ENCODE measurements around the gene GPR27. TPM values are rescaled to one million over a fixed set of nuclear protein-coding genes. Genes with fewer than 3 reads are reported as not detected.

The GPR27 gene
- total and polyA plus RNA-seq, 4 donors: 0.59 to 7.7 (median 3.2) TPM

- WGBS, 2 donors: 92 to 94% methylated on average over 3 of the region's 3 CpGs
- no peaks in the 10 kb centered on the region for H3K9me3 ChIP-seq (ENCODE audit: control insufficient read depth in 4 of 4, insufficient read depth in 3 of 4, low read length in 3 of 4)
- no peaks in the 10 kb centered on the region for H3K4me1 ChIP-seq (ENCODE audit: control insufficient read depth in 5 of 5, insufficient read depth in 5 of 5, low read length in 5 of 5)
- no peak overlapping the region for H3K27ac ChIP-seq (ENCODE audit: low read depth in 1 of 2, low read length in 1 of 2)
- ATAC-seq (ENCODE audit: insufficient read depth, low FRiP score) (no peak), DNase-seq (no peak)
- no peaks in the 10 kb centered on the region for H3K36me3 ChIP-seq (ENCODE audit: control insufficient read depth in 4 of 4, insufficient read depth in 4 of 4, low read length in 4 of 4)
- H3K4me3 ChIP-seq: no peak overlapping the region
- TF ChIP-seq CTCF (IDR thresholded peaks at IDR 0.05; ENCODE audit: control extremely low read depth, extremely low read depth): no peak
- H3K9ac ChIP-seq (ENCODE audit: insufficient read depth in 1 of 2, low read length in 2 of 2): no peak overlapping the region
- peaks cover 7 to 18% (median 15%) of the 10 kb centered on the region in 3 donors for H3K27me3 ChIP-seq (ENCODE audit: control insufficient read depth in 3 of 3, insufficient read depth in 3 of 3, low read length in 2 of 3)
These were observed 49.6 kb downstream of the GPR27 start for GRCh38 chr3:71803248-71803647.

GRCh38 chr3:71805199-71805598, 51.5 kb downstream of the GPR27 start:
- Histone ChIP-seq H3K4me1 (ENCODE audit: control insufficient read depth in 5 of 5, insufficient read depth in 5 of 5, low read length in 5 of 5) (no peaks in the 10 kb centered on the region), H3K27ac (ENCODE audit: low read depth in 1 of 2, low read length in 1 of 2) (no peak overlapping the region), H3K9me3 (ENCODE audit: control insufficient read depth in 4 of 4, insufficient read depth in 3 of 4, low read length in 3 of 4) (no peaks in the 10 kb centered on the region), H3K36me3 (ENCODE audit: control insufficient read depth in 4 of 4, insufficient read depth in 4 of 4, low read length in 4 of 4) (no peaks in the 10 kb centered on the region), H3K27me3 (ENCODE audit: control insufficient read depth in 3 of 3, insufficient read depth in 3 of 3, low read length in 2 of 3) (peaks cover 7 to 10% (median 7%) of the 10 kb centered on the region in 3 donors), H3K4me3 (no peak overlapping the region), H3K9ac (ENCODE audit: insufficient read depth in 1 of 2, low read length in 2 of 2) (no peak overlapping the region)
- no peak for TF ChIP-seq CTCF (IDR thresholded peaks at IDR 0.05; ENCODE audit: control extremely low read depth, extremely low read depth)
- ATAC-seq (ENCODE audit: insufficient read depth, low FRiP score) (no peak), DNase-seq (no peak)
- WGBS, 2 donors: 48 to 87% methylated on average over 3 of the region's 3 CpGs

GRCh38 chr3:71805691-71806090, 52.0 kb downstream of the GPR27 start:
- peaks cover 3 to 9% (median 7%) of the 10 kb centered on the region in 3 donors for H3K27me3 ChIP-seq (ENCODE audit: control insufficient read depth in 3 of 3, insufficient read depth in 3 of 3, low read length in 2 of 3)
- H3K36me3 ChIP-seq (ENCODE audit: control insufficient read depth in 4 of 4, insufficient read depth in 4 of 4, low read length in 4 of 4): no peaks in the 10 kb centered on the region
- H3K9ac ChIP-seq (ENCODE audit: insufficient read depth in 1 of 2, low read length in 2 of 2): no peak overlapping the region
- no peak overlapping the region for H3K27ac ChIP-seq (ENCODE audit: low read depth in 1 of 2, low read length in 1 of 2)
- H3K9me3 ChIP-seq (ENCODE audit: control insufficient read depth in 4 of 4, insufficient read depth in 3 of 4, low read length in 3 of 4): no peaks in the 10 kb centered on the region
- H3K4me3 ChIP-seq: no peak overlapping the region
- no peaks in the 10 kb centered on the region for H3K4me1 ChIP-seq (ENCODE audit: control insufficient read depth in 5 of 5, insufficient read depth in 5 of 5, low read length in 5 of 5)
- WGBS, 2 donors: 69 to 78% methylated on average over 2 of the region's 2 CpGs
- ATAC-seq (ENCODE audit: insufficient read depth, low FRiP score) (no peak), DNase-seq (no peak)
- no peak for TF ChIP-seq CTCF (IDR thresholded peaks at IDR 0.05; ENCODE audit: control extremely low read depth, extremely low read depth)

Other genes starting within 250 kb of the GPR27 start
- 100 to 1,000 TPM; 121 to 287 TPM for gene FOXP1, start 170.1 kb upstream of the GPR27 start, total RNA-seq
- gene FOXP1, start 170.1 kb upstream of the GPR27 start, polyA plus RNA-seq: 10 to 100 TPM; 13.8 to 26.5 TPM
- gene EIF4E3, start 28.5 kb upstream of the GPR27 start, total RNA-seq: 10 to 100 TPM; 11.4 to 21.8 TPM
- gene EIF4E3, start 28.5 kb upstream of the GPR27 start, polyA plus RNA-seq: 10 to 100 TPM in 1 of 2 donors, 1 to 10 TPM in 1; 9.7 to 12.6 TPM
- gene PROK2, start 31.3 kb downstream of the GPR27 start, total RNA-seq: 1 to 10 TPM; 1.7 to 3.9 TPM
- gene PROK2, start 31.3 kb downstream of the GPR27 start, polyA plus RNA-seq: 10 to 100 TPM in 1 of 2 donors, 1 to 10 TPM in 1; 1.3 to 57.2 TPM